Astrocyte (in vitro differentiated cells and primary cell): Measurements from ENCODE around the gene HNF1B.

Source experiments
- CTCF ChIP-seq: IDR thresholded peaks from 2 replicates; pipeline ENCODE4 v1.5.1; 2011; ENCODE audit warnings: low read depth, mild to moderate bottlenecking, inconsistent platforms, low read length, moderate library complexity; ENCODE audit not compliant: insufficient read depth
- EZH2 ChIP-seq: IDR thresholded peaks from 2 replicates; pipeline ENCODE4 v1.6.1; 2012; ENCODE audit warnings: mild to moderate bottlenecking, low read length, inconsistent platforms; ENCODE audit not compliant: insufficient read depth

- TF ChIP-seq CTCF (no peak), EZH2 (no peak)
Measured at GRCh38 chr17:37726248-37726647, 18.6 kb downstream of the HNF1B start.
